Ascending aorta (tissue), 2 donors: ENCODE data around the gene STXBP2. TPM values are rescaled to one million over a fixed set of nuclear protein-coding genes. Genes with fewer than 3 reads are reported as not detected.

Source experiments
- DNase-seq, 2 donors: peaks; one replicate each; pipeline ENCODE4 v3.0.0-alpha.2; 2019; ENCODE audit warnings: low spot score in 2 of 2
- H3K27ac ChIP-seq, 2 donors: fragments of 200-600 bp; sonication (generic); one replicate each; pipeline ENCODE4 v1.5.1; 2016 to 2017; ENCODE audit warnings: mild to moderate bottlenecking in 1 of 2
- H3K27me3 ChIP-seq: fragments of 200-600 bp; sonication (generic); one replicate; pipeline ENCODE4 v1.5.1; 2017
- H3K36me3 ChIP-seq, 2 donors: fragments of 200-600 bp; sonication (generic); one replicate each; pipeline ENCODE4 v1.5.1; 2016
- H3K4me1 ChIP-seq, 2 donors: fragments of 200-600 bp; sonication (generic); one replicate each; pipeline ENCODE4 v1.5.1; 2016 to 2017; ENCODE audit warnings: mild to moderate bottlenecking in 1 of 2
- H3K4me3 ChIP-seq, 2 donors: fragments of 200-600 bp; sonication (generic); one replicate each; pipeline ENCODE4 v1.5.1; 2016 to 2017; ENCODE audit warnings: mild to moderate bottlenecking in 1 of 2
- H3K9me3 ChIP-seq, 2 donors: fragments of 200-600 bp; sonication (generic); one replicate each; pipeline ENCODE4 v1.5.1; 2016
- CTCF ChIP-seq, 3 experiments: fragments of 200-600 bp in 2 of 3; fragments of 450-650 bp in 1 of 3; sonication (generic) in 2 of 3; IDR thresholded peaks; one replicate each; pipeline ENCODE4 v1.5.1; 2016 to 2019; ENCODE audit warnings: antibody characterized with exemption in 3 of 3, mild to moderate bottlenecking in 1 of 3, moderate library complexity in 1 of 3
- intact Hi-C: fragments of 100-400 bp; cut with DNase I; formaldehyde crosslinking; loops from one replicate; pipeline ENCODE4 v1.15.1; 2023
- total RNA-seq: library from RNA; depleted of rRNA; stranded (reverse); fragments of >200 nt; gene quantifications from one replicate; pipeline ENCODE4 v1.1.0, GENCODE V29; 2016

STXBP2 gene
- total RNA-seq, 1 donor from 2014 or later, result 26.6 TPM

GRCh38 chr19:7603919-7604318 is 33.0 kb upstream of the STXBP2 start:
- H3K36me3 ChIP-seq, result no peaks in the 10 kb centered on the region
- no peak for DNase-seq
- H3K27me3 ChIP-seq, result peaks cover 8% of the 10 kb centered on the region
- H3K9me3 ChIP-seq, result no peaks in the 10 kb centered on the region
- no peaks in the 10 kb centered on the region for H3K4me1 ChIP-seq
- no peak overlapping the region for H3K27ac ChIP-seq
- intact Hi-C loops, result no loop called here
- H3K4me3 ChIP-seq, result no peak overlapping the region
- no peak for TF ChIP-seq CTCF (IDR thresholded peaks at IDR 0.05)

- H3K9me3 ChIP-seq, result no peaks in the 10 kb centered on the region
- H3K36me3 ChIP-seq, result no peaks in the 10 kb centered on the region
- H3K4me3 ChIP-seq, result no peak overlapping the region
- intact Hi-C loops, result no loop called here
- no peak for DNase-seq
- TF ChIP-seq CTCF (IDR thresholded peaks at IDR 0.05), result no peak
- H3K27me3 ChIP-seq, result peaks cover 8% of the 10 kb centered on the region
- no peaks in the 10 kb centered on the region for H3K4me1 ChIP-seq
- H3K27ac ChIP-seq, result no peak overlapping the region
Measured at GRCh38 chr19:7605490-7606222, 31.3 kb upstream of the STXBP2 start.

DNA sequence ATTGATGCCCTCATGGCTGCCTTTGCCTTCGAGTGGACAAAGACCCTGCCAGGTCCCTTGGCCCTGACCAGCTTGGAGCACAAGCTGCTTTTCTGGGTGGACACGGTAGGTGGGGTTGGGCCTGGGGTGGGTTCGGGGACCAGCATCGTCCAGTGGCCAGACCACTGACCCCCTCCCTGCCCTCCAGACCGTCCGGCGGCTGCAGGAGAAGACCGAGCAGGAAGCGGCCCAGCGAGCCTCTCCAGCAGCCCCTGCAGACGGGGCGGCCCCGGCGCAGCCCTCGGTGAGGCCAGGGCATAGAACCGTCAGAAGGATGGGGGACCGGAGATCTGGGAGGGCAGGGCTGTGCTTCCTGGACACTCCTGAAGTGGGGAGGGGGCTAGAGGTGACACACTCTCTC is 30.6 kb upstream of the STXBP2 start:
- no peak for DNase-seq
- intact Hi-C loops, result no loop called here
- H3K27ac ChIP-seq, result no peak overlapping the region
- no peak overlapping the region for H3K4me3 ChIP-seq
- H3K9me3 ChIP-seq, result no peaks in the 10 kb centered on the region
- TF ChIP-seq CTCF (IDR thresholded peaks at IDR 0.05), result no peak
- H3K4me1 ChIP-seq, result no peaks in the 10 kb centered on the region
- peaks cover 8% of the 10 kb centered on the region for H3K27me3 ChIP-seq
- no peaks in the 10 kb centered on the region for H3K36me3 ChIP-seq

DNA sequence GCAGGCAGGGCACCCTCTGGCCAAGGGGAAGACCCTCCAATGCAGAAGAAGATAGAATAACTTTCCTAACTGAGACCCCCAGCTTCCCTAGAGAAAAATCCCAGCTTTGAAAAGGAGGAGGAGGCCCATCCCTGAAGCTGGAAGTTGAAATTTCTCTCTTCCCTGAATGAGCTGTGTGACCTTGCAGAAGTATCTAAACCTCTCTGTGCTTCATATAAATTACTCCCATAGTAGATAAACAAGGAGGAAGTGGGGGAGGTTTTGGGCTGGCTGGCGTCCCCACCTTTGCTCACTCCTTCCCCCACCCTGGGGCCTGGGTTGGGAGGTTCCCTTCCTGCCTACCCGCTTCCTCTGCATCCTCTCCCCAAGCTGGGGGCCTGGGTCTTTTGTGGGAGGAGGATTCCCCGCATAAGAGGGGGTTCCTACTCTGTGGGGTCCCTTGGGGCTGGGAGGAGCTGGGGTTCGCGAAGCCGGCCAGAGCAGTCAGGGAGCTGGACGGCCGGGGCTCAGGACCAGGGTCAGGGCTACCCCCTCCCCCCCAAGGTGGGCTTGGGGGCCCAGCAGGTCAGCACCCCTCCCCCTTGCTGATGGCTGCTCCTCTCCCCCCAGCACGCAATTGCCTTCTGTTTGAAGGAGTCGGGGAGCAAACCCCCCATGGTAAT is 29.6 kb upstream of the STXBP2 start:
- no peaks in the 10 kb centered on the region for H3K4me1 ChIP-seq
- no peak overlapping the region for H3K27ac ChIP-seq
- H3K36me3 ChIP-seq, result no peaks in the 10 kb centered on the region
- TF ChIP-seq CTCF (IDR thresholded peaks at IDR 0.05), result no peak
- no peaks in the 10 kb centered on the region for H3K9me3 ChIP-seq
- intact Hi-C loops, result no loop called here
- DNase-seq, result no peak
- H3K27me3 ChIP-seq, result peaks cover 7% of the 10 kb centered on the region
- no peak overlapping the region for H3K4me3 ChIP-seq

DNA sequence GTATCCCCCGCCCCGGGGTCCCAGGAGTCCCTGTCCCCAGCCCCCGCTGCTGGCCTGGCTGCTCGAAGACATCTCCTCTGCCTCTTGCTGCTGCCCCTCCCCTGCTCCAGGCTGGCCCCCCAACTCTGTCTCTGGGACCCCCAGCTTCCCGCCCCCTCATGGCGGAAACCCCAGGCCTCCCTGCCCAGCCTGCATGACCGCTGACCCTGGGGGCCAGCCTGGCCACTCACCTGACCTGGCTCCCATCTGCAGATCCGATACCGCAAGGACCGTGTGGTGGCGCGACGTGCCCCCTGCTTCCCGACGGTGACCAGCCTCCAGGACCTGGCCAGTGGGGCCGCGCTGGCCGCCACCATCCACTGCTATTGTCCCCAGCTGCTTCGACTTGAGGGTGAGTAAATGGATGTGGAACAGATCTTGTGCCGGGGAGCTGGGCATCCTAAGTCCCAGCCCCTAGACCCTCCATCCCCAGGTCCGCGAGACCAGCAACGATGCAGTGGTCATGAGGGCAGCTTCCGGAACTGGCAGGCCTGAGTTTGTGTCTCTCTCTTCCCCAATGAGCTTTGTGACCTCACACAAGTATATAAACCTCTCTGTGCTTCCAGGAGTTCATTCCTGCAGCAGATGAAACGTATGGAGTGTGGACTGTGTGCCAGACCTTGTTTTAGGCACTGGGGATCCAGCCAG is 28.9 kb upstream of the STXBP2 start:
- Histone ChIP-seq H3K4me3 (no peak overlapping the region), H3K36me3 (no peaks in the 10 kb centered on the region), H3K9me3 (no peaks in the 10 kb centered on the region), H3K4me1 (no peaks in the 10 kb centered on the region), H3K27ac (no peak overlapping the region), H3K27me3 (peaks cover under 1% of the 10 kb centered on the region)
- intact Hi-C loops, result no loop called here
- no peak for TF ChIP-seq CTCF (IDR thresholded peaks at IDR 0.05)
- no peak for DNase-seq
